DOHH2 (cell line): ENCODE measurements around the gene SIRT7.

Experiments
- H3F3A ChIP-seq: fragments of 200-600 bp; sonication (generic), shearing (Covaris generic); 2 replicates; pipeline ENCODE4 v1.6.0; 2016; ENCODE audit warnings: antibody characterized with exemption, mild to moderate bottlenecking; ENCODE audit not compliant: control insufficient read depth, insufficient read depth
- H3K27ac ChIP-seq: fragments of 200-600 bp; sonication (generic); 2 replicates; pipeline ENCODE4 v1.5.1; 2014; ENCODE audit warnings: low read depth, mild to moderate bottlenecking, low read length, moderate library complexity
- H3K27me3 ChIP-seq: fragments of 200-600 bp; sonication (generic); 2 replicates; pipeline ENCODE4 v1.6.1; 2014; ENCODE audit warnings: mild to moderate bottlenecking, low read length, mixed read lengths; ENCODE audit not compliant: control insufficient read depth
- H3K36me3 ChIP-seq: fragments of 200-600 bp; sonication (generic); 2 replicates; pipeline ENCODE4 v1.6.1; 2014; ENCODE audit warnings: mild to moderate bottlenecking, low read length, moderate library complexity, mixed read lengths; ENCODE audit not compliant: control insufficient read depth
- H3K4me1 ChIP-seq: fragments of 200-600 bp; sonication (generic); 2 replicates; pipeline ENCODE4 v1.6.1; 2014; ENCODE audit warnings: mild to moderate bottlenecking, low read length, mixed read lengths; ENCODE audit not compliant: control insufficient read depth
- H3K4me2 ChIP-seq: fragments of 200-600 bp; sonication (generic); 2 replicates; pipeline ENCODE4 v1.6.0; 2014; ENCODE audit warnings: mild to moderate bottlenecking, low read length, moderate library complexity
- H3K4me3 ChIP-seq: fragments of 200-600 bp; sonication (generic); 2 replicates; pipeline ENCODE4 v1.5.1; 2014; ENCODE audit warnings: mild to moderate bottlenecking, low read length, mixed read lengths
- H3K79me2 ChIP-seq: fragments of 200-600 bp; sonication (generic); 2 replicates; pipeline ENCODE4 v1.6.1; 2014; ENCODE audit warnings: mild to moderate bottlenecking, low read length, mixed read lengths; ENCODE audit not compliant: control insufficient read depth
- H3K9me2 ChIP-seq: fragments of 200-600 bp; sonication (generic); replicated peaks from 2 replicates; pipeline ENCODE4 v1.6.1; 2014; ENCODE audit warnings: mild to moderate bottlenecking, low read length, mixed read lengths; ENCODE audit not compliant: control insufficient read depth
- H3K9me3 ChIP-seq: fragments of 200-600 bp; sonication (generic); 2 replicates; pipeline ENCODE4 v1.6.1; 2014; ENCODE audit warnings: antibody characterized with exemption, low read length, mixed read lengths; ENCODE audit not compliant: control insufficient read depth, insufficient read depth
- H4K20me1 ChIP-seq: fragments of 200-600 bp; sonication (generic); 2 replicates; pipeline ENCODE4 v1.6.0; 2014; ENCODE audit warnings: low read depth, mild to moderate bottlenecking, antibody characterized with exemption, low read length, moderate library complexity; ENCODE audit not compliant: control insufficient read depth, insufficient read depth
- EZH2phosphoT487 ChIP-seq: fragments of 200-600 bp; sonication (generic); IDR thresholded peaks from 2 replicates; pipeline ENCODE4 v1.6.1; 2017; ENCODE audit warnings: borderline replicate concordance, mild to moderate bottlenecking, antibody characterized with exemption, low read length, moderate library complexity, mixed read lengths
- TF ChIP-seq, protein P1 (sequence below): fragments of 200-600 bp; sonication (generic); IDR thresholded peaks from one replicate; pipeline ENCODE4 v1.5.1; 2014; ENCODE audit warnings: antibody characterized with exemption, mild to moderate bottlenecking, low read depth, low read length; ENCODE audit not compliant: poor library complexity, severe bottlenecking

SIRT7 gene

DNA sequence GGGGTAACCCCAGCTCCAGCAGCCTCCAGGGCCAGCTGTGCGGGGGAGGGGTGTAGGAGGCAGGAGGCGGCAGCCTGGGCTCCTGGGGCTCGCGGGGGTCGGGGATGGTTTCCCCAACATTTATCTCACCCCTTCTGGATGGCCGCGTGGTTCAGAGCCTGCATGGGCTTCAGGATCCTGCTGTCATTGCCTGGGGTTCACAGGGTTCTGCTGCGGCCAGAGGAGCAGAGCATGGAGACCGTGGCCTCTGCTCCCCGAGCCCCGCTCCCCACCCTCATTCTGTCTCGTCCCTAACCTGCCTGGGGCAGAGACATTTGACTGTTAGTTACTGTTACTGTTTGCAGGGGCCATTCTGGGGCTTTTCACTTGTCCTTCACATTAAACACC lies 24.2 kb upstream of the SIRT7 start:
- Histone ChIP-seq H3K4me1 (peaks cover 28% of the 10 kb centered on the region), H3K27ac (no peak overlapping the region), H3F3A (peaks cover 6% of the 10 kb centered on the region; the same call in 1 of the 2 replicates), H3K36me3 (no peaks in the 10 kb centered on the region), H3K79me2 (no peaks in the 10 kb centered on the region), H4K20me1 (no peaks in the 10 kb centered on the region), H3K9me3 (no peaks in the 10 kb centered on the region), H3K27me3 (no peaks in the 10 kb centered on the region), H3K4me2 (peak overlapping the region; percentile 46), H3K4me3 (no peak overlapping the region), H3K9me2 (no peaks in the 10 kb centered on the region)
- TF ChIP-seq, protein P1, sequence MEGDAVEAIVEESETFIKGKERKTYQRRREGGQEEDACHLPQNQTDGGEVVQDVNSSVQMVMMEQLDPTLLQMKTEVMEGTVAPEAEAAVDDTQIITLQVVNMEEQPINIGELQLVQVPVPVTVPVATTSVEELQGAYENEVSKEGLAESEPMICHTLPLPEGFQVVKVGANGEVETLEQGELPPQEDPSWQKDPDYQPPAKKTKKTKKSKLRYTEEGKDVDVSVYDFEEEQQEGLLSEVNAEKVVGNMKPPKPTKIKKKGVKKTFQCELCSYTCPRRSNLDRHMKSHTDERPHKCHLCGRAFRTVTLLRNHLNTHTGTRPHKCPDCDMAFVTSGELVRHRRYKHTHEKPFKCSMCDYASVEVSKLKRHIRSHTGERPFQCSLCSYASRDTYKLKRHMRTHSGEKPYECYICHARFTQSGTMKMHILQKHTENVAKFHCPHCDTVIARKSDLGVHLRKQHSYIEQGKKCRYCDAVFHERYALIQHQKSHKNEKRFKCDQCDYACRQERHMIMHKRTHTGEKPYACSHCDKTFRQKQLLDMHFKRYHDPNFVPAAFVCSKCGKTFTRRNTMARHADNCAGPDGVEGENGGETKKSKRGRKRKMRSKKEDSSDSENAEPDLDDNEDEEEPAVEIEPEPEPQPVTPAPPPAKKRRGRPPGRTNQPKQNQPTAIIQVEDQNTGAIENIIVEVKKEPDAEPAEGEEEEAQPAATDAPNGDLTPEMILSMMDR = no peak
- TF ChIP-seq EZH2phosphoT487 = no peak

DNA sequence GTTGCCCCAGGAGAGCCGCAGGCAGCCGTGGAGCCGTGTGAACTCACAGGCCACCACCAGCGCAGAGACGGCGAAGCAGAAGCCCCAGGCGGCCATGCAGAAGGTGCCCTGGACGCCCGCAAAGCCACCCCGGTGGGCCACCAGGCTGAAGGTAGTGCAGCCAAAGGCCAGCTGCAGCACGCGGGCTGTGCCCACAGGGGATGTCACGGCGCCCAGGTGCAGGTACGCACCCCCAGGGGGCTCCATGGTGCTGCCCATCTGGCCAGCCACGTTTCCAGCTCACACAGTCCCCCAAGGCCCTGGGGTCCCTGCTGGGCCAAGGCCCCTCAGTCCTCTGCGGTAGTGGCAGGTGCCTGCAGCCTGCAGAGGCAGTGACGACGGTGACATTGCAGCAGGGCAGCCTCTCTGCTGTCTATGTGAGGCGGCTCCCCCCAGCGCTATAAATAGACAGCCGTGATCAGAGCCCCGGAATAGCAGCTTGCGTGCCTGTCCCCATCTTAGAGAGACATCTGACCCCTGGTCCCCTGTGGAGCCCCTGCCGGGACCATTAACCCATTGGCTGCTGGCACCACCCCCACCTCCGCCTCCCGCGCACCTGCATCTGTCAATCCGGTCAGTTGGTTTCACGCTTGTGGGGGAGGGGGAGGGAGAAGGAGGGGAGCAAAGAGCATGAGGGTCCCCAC lies 23.6 kb upstream of the SIRT7 start:
- Histone ChIP-seq H3K4me2 (peak overlapping the region; percentile 46), H3K4me1 (peaks cover 31% of the 10 kb centered on the region), H3K9me2 (no peaks in the 10 kb centered on the region), H3K27me3 (no peaks in the 10 kb centered on the region), H3K36me3 (peaks cover 2% of the 10 kb centered on the region; the same call in 1 of the 2 replicates), H3K79me2 (peaks cover 5% of the 10 kb centered on the region), H3F3A (peaks cover 6% of the 10 kb centered on the region; the same call in 1 of the 2 replicates), H4K20me1 (no peaks in the 10 kb centered on the region), H3K27ac (no peak overlapping the region), H3K4me3 (peak overlapping the region; percentile 18; the same call in 1 of the 2 replicates), H3K9me3 (no peaks in the 10 kb centered on the region)
- TF ChIP-seq, protein P1 = no peak
- TF ChIP-seq EZH2phosphoT487 = no peak

DNA sequence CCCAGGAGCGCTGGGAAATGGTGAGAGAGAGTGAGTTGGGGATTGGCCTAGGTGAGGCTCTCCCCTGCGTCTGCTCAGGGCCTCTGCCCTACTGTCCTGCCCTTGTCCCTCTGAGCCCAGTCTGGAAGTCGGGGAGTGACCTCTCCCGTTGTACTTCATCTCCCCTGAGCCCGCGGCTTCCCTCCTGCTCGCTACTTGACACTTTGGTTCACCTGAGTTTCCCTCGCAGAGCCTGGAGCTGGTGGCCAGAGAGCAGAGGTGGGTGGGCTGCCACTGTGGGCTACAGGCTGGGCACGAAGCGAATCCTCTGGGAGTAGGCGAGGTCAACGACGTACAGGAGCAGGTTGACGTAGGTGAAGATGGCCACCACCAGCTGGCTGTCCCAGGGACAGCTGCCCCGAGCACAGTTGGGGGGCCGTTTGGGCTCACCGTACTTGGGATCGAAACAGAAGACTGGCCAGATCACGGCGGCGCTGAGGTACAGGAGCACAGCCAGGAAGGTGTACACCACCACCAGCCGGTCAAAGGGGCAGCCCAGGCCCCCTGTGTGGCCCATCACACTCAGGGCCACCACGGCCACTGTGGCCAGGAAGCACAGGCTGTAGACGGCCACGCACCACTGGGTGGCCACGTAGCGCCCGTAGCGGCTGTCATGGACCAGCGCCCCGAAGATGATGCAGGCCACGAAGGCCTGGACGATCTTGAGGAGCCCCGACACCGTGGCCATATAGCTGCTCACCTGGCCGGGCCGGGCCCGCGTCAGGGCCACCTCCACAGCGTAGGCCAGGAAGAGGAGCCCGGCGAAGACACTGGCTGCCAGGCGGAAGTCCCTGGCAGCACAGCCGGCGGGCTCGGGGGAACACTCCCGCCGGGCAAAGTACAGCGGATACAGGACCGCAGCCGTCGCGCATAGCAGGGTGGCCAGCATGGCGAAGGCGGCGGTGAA lies 22.8 kb upstream of the SIRT7 start:
- H3K4me3 ChIP-seq = no peak overlapping the region
- H3K79me2 ChIP-seq = peaks cover 11% of the 10 kb centered on the region
- peak overlapping the region; percentile 46 for H3K4me2 ChIP-seq
- no peaks in the 10 kb centered on the region for H3K9me2 ChIP-seq
- H3F3A ChIP-seq = peaks cover 6% of the 10 kb centered on the region; the same call in 1 of the 2 replicates
- H3K4me1 ChIP-seq = peaks cover 36% of the 10 kb centered on the region
- no peaks in the 10 kb centered on the region for H3K9me3 ChIP-seq
- peaks cover 4% of the 10 kb centered on the region; the same call in 1 of the 2 replicates for H3K36me3 ChIP-seq
- no peak for TF ChIP-seq EZH2phosphoT487
- TF ChIP-seq, protein P1 = no peak
- no peak overlapping the region for H3K27ac ChIP-seq
- no peaks in the 10 kb centered on the region for H3K27me3 ChIP-seq
- H4K20me1 ChIP-seq = no peaks in the 10 kb centered on the region
